Astrocyte of the spinal cord (primary cell): ENCODE results near the gene LTF.

Experiments used
- DNase-seq: peaks from one replicate; pipeline ENCODE4 v3.0.0; 2011; ENCODE audit warnings: low read depth, low spot score
- H3K4me3 ChIP-seq: 2 replicates; pipeline ENCODE4 v1.5.1; 2011; ENCODE audit warnings: low read depth, mild to moderate bottlenecking, low read length, moderate library complexity
- CTCF ChIP-seq: IDR thresholded peaks from 2 replicates; pipeline ENCODE4 v1.5.1; 2012; ENCODE audit warnings: low read depth, mild to moderate bottlenecking, low read length, inconsistent platforms
- in situ Hi-C: cut with HindIII; loops from 2 replicates; pipeline ENCODE4 v1.10.0; 2017; ENCODE audit warnings: low sequenced_read_pairs

LTF gene

DNA sequence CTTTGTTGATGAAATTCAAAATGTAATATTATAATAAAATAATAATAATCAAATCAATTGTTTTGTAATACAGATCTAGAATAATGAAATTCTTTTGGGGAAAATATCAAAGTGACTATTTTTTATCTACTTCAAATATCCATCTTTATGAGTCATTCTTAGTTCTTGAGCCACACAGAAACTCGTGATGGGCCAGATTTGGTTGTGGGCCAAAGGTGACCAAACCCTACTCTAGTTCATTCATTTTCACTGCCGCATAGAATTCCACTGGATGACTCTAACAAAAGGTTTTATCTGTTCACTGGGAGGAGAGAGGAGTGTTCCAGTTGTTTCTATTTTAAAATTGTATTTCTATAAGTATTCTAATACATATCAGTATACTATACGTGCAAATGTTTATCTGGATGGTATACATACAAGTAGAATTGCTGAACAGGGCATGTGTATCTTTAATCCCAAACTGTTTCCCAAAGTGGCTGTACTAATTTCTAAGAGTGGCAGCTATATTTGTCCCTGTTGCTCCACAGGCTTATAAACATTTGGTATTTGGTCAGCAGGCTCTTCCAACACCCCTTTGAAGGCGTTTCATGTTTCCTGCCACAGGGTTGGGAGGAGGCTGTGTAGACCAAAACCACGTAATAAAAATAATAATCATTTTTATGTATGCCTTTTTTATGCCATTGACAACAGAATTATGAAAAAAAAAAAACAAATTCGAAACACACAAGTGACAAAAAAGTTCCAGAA is 25.8 kb upstream of the LTF start:
- no peak for TF ChIP-seq CTCF
- H3K4me3 ChIP-seq: no peak overlapping the region
- in situ Hi-C loops: no loop called here
- no peak for DNase-seq

- peak; percentile 62 for DNase-seq
- in situ Hi-C loops: no loop called here
Observed at GRCh38 chr3:46489875-46490274, 25.2 kb upstream of the LTF start.

GRCh38 chr3:46489381-46489780 is 24.7 kb upstream of the LTF start:
- TF ChIP-seq CTCF: no peak
- in situ Hi-C loops: no loop called here
- DNase-seq: no peak
- no peak overlapping the region for H3K4me3 ChIP-seq

More at GRCh38 chr3:46489875-46490274, 25.2 kb upstream of the LTF start:
- TF ChIP-seq CTCF: no peak
- H3K4me3 ChIP-seq: no peak overlapping the region

- no peak overlapping the region for H3K4me3 ChIP-seq
- TF ChIP-seq CTCF: peak; percentile 100
- peak; percentile 86 for DNase-seq
- in situ Hi-C loops: no loop called here
Observed at GRCh38 chr3:46488735-46489361, 24.1 kb upstream of the LTF start.

GRCh38 chr3:46485779-46486175 is 21.1 kb upstream of the LTF start:
- no peak for DNase-seq
- in situ Hi-C loops: no loop called here
- TF ChIP-seq CTCF: no peak
- H3K4me3 ChIP-seq: no peak overlapping the region

- H3K4me3 ChIP-seq: no peak overlapping the region
- in situ Hi-C loops: no loop called here
- no peak for DNase-seq
- TF ChIP-seq CTCF: no peak
Observed at GRCh38 chr3:46484911-46485778, 20.4 kb upstream of the LTF start.
